Mesothelial cell of epicardium (in vitro differentiated cells): ENCODE results near the gene FAM24B. TPM values are rescaled to one million over a fixed set of nuclear protein-coding genes. Genes with fewer than 3 reads are reported as not detected.

Experiments used
- DNase-seq, 2 experiments: peaks; one replicate each; pipeline ENCODE4 v3.0.0; 2021; ENCODE audit warnings: low spot score in 2 of 2; ENCODE audit not compliant: unreplicated experiment in 2 of 2
- H3K27ac Mint-ChIP-seq: 2 replicates; pipeline ENCODE4 v1.8.0; 2021; ENCODE audit warnings: mixed read lengths
- H3K27me3 Mint-ChIP-seq: 2 replicates; pipeline ENCODE4 v1.8.0; 2021; ENCODE audit warnings: low read depth, mixed read lengths
- H3K36me3 Mint-ChIP-seq: 2 replicates; pipeline ENCODE4 v1.8.0; 2021; ENCODE audit warnings: mixed read lengths
- H3K4me1 Mint-ChIP-seq: 2 replicates; pipeline ENCODE4 v1.8.0; 2021; ENCODE audit warnings: mixed read lengths
- H3K4me3 Mint-ChIP-seq: 2 replicates; pipeline ENCODE4 v1.8.0; 2021; ENCODE audit warnings: mild to moderate bottlenecking, moderate library complexity, mixed read lengths
- H3K9me3 Mint-ChIP-seq: 2 replicates; pipeline ENCODE4 v1.8.0; 2021; ENCODE audit warnings: mixed read lengths
- CTCF ChIP-seq: fragments of 200-600 bp; sonication (generic); IDR thresholded peaks from one replicate; pipeline ENCODE4 v1.5.0; 2021; ENCODE audit warnings: antibody characterized with exemption; ENCODE audit not compliant: unreplicated experiment
- total RNA-seq: library from RNA; stranded (reverse); gene quantifications from 3 replicates; pipeline ENCODE4 v1.2.1, GENCODE V29; 2021

Gene FAM24B
- total RNA-seq, 1 donor from 2014 or later = not detected

GRCh38 chr10:122812751-122813150, 66.6 kb downstream of the FAM24B start:
- DNase-seq = no peak
- H3K27ac Mint-ChIP-seq = no peak overlapping the region
- no peak overlapping the region for H3K4me3 Mint-ChIP-seq
- H3K36me3 Mint-ChIP-seq = no peaks in the 10 kb centered on the region
- H3K27me3 Mint-ChIP-seq = peaks cover 23% of the 10 kb centered on the region
- no peak for TF ChIP-seq CTCF
- H3K4me1 Mint-ChIP-seq = no peaks in the 10 kb centered on the region
- H3K9me3 Mint-ChIP-seq = no peaks in the 10 kb centered on the region

GRCh38 chr10:122802282-122802681, 77.1 kb downstream of the FAM24B start:
- Mint-ChIP-seq H3K9me3 (no peaks in the 10 kb centered on the region), H3K27ac (no peak overlapping the region), H3K4me3 (no peak overlapping the region), H3K36me3 (no peaks in the 10 kb centered on the region), H3K27me3 (peaks cover 19% of the 10 kb centered on the region), H3K4me1 (no peaks in the 10 kb centered on the region)
- no peak for TF ChIP-seq CTCF
- DNase-seq = no peak

Other genes with a start within 250 kb of the FAM24B start
- not detected in 3 replicates for gene C10orf120, start 179.7 kb downstream of the FAM24B start, total RNA-seq
- gene CUZD1, start 33.7 kb downstream of the FAM24B start, total RNA-seq = not detected in 3 replicates
- gene FAM24A, start 31.0 kb upstream of the FAM24B start, total RNA-seq = not detected in 3 replicates
- gene C10orf88, start 74.6 kb upstream of the FAM24B start, total RNA-seq = 12.6 to 15.7 TPM (median 13.5 TPM) in 3 replicates
- gene PSTK, start 100.8 kb upstream of the FAM24B start, total RNA-seq = 7.7 to 9.1 TPM (median 8.2 TPM) in 3 replicates
- 10.9 to 14.6 TPM (median 12.4 TPM) in 3 replicates for gene IKZF5, start 129.2 kb upstream of the FAM24B start, total RNA-seq
- 17.0 to 21.3 TPM (median 17.6 TPM) in 3 replicates for gene ACADSB, start 129.4 kb upstream of the FAM24B start, total RNA-seq